SK-N-SH (cell line): ENCODE measurements around the gene HOXC10. TPM values are rescaled to one million over a fixed set of nuclear protein-coding genes. Genes with fewer than 3 reads are reported as not detected.

ENCODE experiments used
- CTCF ChIA-PET: fragments of 300-600, 350-600 bp; formaldehyde crosslinking; extraction: SDS; loops from one replicate; lab custom pipeline; 2021; lab: Yijun Ruan, JAX
- POLR2A ChIA-PET: fragments of 350-600 bp; sonication (Branson Sonifier 250); formaldehyde crosslinking; extraction: SDS; loops from one replicate; lab custom pipeline; 2020; ENCODE audit warnings: antibody characterized with exemption, inconsistent platforms; lab: Yijun Ruan, JAX
- DNase-seq: peaks from one replicate; pipeline ENCODE4 v3.0.0; 2012
- H2AFZ ChIP-seq: fragments of 200-600 bp; sonication (generic); 2 replicates; pipeline ENCODE4 v1.8.1; 2016; ENCODE audit warnings: antibody characterized with exemption, mild to moderate bottlenecking, low read depth
- H3F3A ChIP-seq: fragments of 200-600 bp; sonication (generic); replicated peaks from 2 replicates; pipeline ENCODE3; 2016; ENCODE audit warnings: antibody characterized with exemption, mild to moderate bottlenecking; ENCODE audit not compliant: insufficient read depth
- H3K27ac ChIP-seq, 2 experiments: fragments of 200-500 bp in 1 of 2; fragments of 200-600 bp in 1 of 2; sonication (Bioruptor generic) in 1 of 2; sonication (generic), shearing (Covaris generic) in 1 of 2; 2 replicates each; pipeline versions ENCODE4 v1.5.1 to v1.6.1; 2014 to 2016; ENCODE audit warnings: low read depth in 2 of 2, inconsistent platforms in 1 of 2, low read length in 1 of 2, mild to moderate bottlenecking in 1 of 2, mixed read lengths in 1 of 2
- H3K27me3 ChIP-seq: fragments of 200-600 bp; sonication (generic), shearing (Covaris generic); 2 replicates; pipeline ENCODE4 v1.6.1; 2016; ENCODE audit warnings: mixed run types; ENCODE audit not compliant: insufficient read depth
- H3K36me3 ChIP-seq, 2 experiments: fragments of 200-500 bp in 1 of 2; fragments of 200-600 bp in 1 of 2; sonication (Bioruptor generic) in 1 of 2; sonication (generic) in 1 of 2; replicated peaks in 1 of 2; 2 replicates each; pipeline versions ENCODE3 to v1.5.1; 2014 to 2016; ENCODE audit warnings: low read length in 1 of 2, mild to moderate bottlenecking in 1 of 2; ENCODE audit not compliant: insufficient read depth in 2 of 2, control insufficient read depth in 1 of 2
- H3K4me1 ChIP-seq, 2 experiments: fragments of 200-500 bp in 1 of 2; fragments of 200-600 bp in 1 of 2; sonication (Bioruptor generic) in 1 of 2; sonication (generic), shearing (Covaris generic) in 1 of 2; 2 replicates each; pipeline versions ENCODE4 v1.5.1 to v1.6.1; 2014 to 2016; ENCODE audit warnings: low read depth in 1 of 2, low read length in 1 of 2, mixed run types in 1 of 2; ENCODE audit not compliant: insufficient read depth in 2 of 2, control insufficient read depth in 1 of 2
- H3K4me2 ChIP-seq: fragments of 200-600 bp; sonication (generic), shearing (Covaris generic); 2 replicates; pipeline ENCODE4 v1.6.1; 2017; ENCODE audit warnings: mixed run types
- H3K4me3 ChIP-seq, 2 experiments: fragments of 200-500 bp in 1 of 2; fragments of 200-600 bp in 1 of 2; sonication (Bioruptor generic) in 1 of 2; sonication (generic), shearing (Covaris generic) in 1 of 2; 2 replicates each; pipeline versions ENCODE4 v1.5.1 to v1.8.1; 2014 to 2016; ENCODE audit warnings: low read depth in 2 of 2, inconsistent platforms in 1 of 2, low read length in 1 of 2, mild to moderate bottlenecking in 1 of 2, mixed read lengths in 1 of 2, moderate library complexity in 1 of 2
- H3K79me2 ChIP-seq: fragments of 200-600 bp; sonication (generic); 2 replicates; pipeline ENCODE4 v1.8.1; 2017; ENCODE audit warnings: mild to moderate bottlenecking; ENCODE audit not compliant: insufficient read depth
- H3K9ac ChIP-seq: fragments of 200-600 bp; sonication (generic); 2 replicates; pipeline ENCODE4 v1.6.1; 2017; ENCODE audit warnings: mixed run types
- H3K9me2 ChIP-seq: fragments of 200-600 bp; sonication (generic); 2 replicates; pipeline ENCODE4 v1.6.1; 2017; ENCODE audit warnings: mixed run types
- H3K9me3 ChIP-seq: fragments of 200-600 bp; sonication (generic); 2 replicates; pipeline ENCODE4 v1.6.1; 2017; ENCODE audit warnings: mixed run types, mild to moderate bottlenecking, moderate library complexity
- H4K20me1 ChIP-seq: fragments of 200-600 bp; sonication (generic); 2 replicates; pipeline ENCODE4 v1.6.1; 2017; ENCODE audit warnings: mild to moderate bottlenecking, mixed run types; ENCODE audit not compliant: insufficient read depth
- CHD2 ChIP-seq: fragments of 150-350 bp; IDR thresholded peaks from 2 replicates; pipeline ENCODE4 v1.6.1; 2018; ENCODE audit warnings: low read length; ENCODE audit not compliant: partially characterized antibody
- ELF1 ChIP-seq: IDR thresholded peaks from 2 replicates; pipeline ENCODE4 v1.4.0; 2012
- EP300 ChIP-seq, 2 experiments: IDR thresholded peaks; 2 replicates each; pipeline versions ENCODE4 v1.4.0 to v1.6.1; 2012; ENCODE audit warnings: borderline replicate concordance in 1 of 2, low read depth in 1 of 2, low read length in 1 of 2
- FOXJ3 ChIP-seq: sonication (generic); formaldehyde crosslinking; IDR thresholded peaks from 2 replicates; pipeline ENCODE4 v1.5.1; 2020; ENCODE audit warnings: mild to moderate bottlenecking, missing genetic modification reagents
- FOXM1 ChIP-seq: IDR thresholded peaks from 2 replicates; pipeline ENCODE4 v1.4.0; 2012; ENCODE audit warnings: low read depth, mild to moderate bottlenecking
- GABPA ChIP-seq: IDR thresholded peaks from 2 replicates; pipeline ENCODE4 v1.4.0; 2012; ENCODE audit warnings: low read depth, mild to moderate bottlenecking
- GATA2 ChIP-seq: sonication (generic); formaldehyde crosslinking; IDR thresholded peaks from 2 replicates; pipeline ENCODE4 v1.5.0; 2020; ENCODE audit warnings: mild to moderate bottlenecking, missing genetic modification reagents
- JUND ChIP-seq: IDR thresholded peaks from 2 replicates; pipeline ENCODE4 v1.4.0; 2012
- MEF2A ChIP-seq: IDR thresholded peaks from 2 replicates; pipeline ENCODE4 v1.4.0; 2012; ENCODE audit warnings: low read depth, borderline replicate concordance
- MXI1 ChIP-seq: IDR thresholded peaks from 2 replicates; pipeline ENCODE4 v1.6.1; 2012; ENCODE audit warnings: mild to moderate bottlenecking, low read depth, low read length, improper control_type of control experiment
- NRF1 ChIP-seq: IDR thresholded peaks from 2 replicates; pipeline ENCODE4 v1.6.1; 2012; ENCODE audit warnings: low read depth, mild to moderate bottlenecking, low read length
- POLR2AphosphoS5 ChIP-seq: IDR thresholded peaks from 2 replicates; pipeline ENCODE4 v1.6.1; 2012; ENCODE audit warnings: low read depth, low read length
- RAD21 ChIP-seq: IDR thresholded peaks from 2 replicates; pipeline ENCODE4 v1.6.1; 2012; ENCODE audit warnings: mild to moderate bottlenecking, low read length
- RCOR1 ChIP-seq: fragments of 150-350 bp; IDR thresholded peaks from 2 replicates; pipeline ENCODE4 v1.6.1; 2017; ENCODE audit warnings: antibody characterized with exemption, low read length
- RFX5 ChIP-seq: IDR thresholded peaks from 2 replicates; pipeline ENCODE4 v1.6.1; 2012; ENCODE audit warnings: mild to moderate bottlenecking, improper control_type of control experiment, low read length
- RXRA ChIP-seq: IDR thresholded peaks from 2 replicates; pipeline ENCODE4 v1.4.0; 2012; ENCODE audit warnings: low read depth, mild to moderate bottlenecking, borderline replicate concordance
- SIN3A ChIP-seq: IDR thresholded peaks from 2 replicates; pipeline ENCODE4 v1.6.1; 2012; ENCODE audit warnings: low read depth, mild to moderate bottlenecking, low read length, moderate library complexity, borderline replicate concordance
- SMC3 ChIP-seq: IDR thresholded peaks from 2 replicates; pipeline ENCODE4 v1.6.1; 2012; ENCODE audit warnings: low read depth, low read length, improper control_type of control experiment
- TAF1 ChIP-seq: IDR thresholded peaks from 2 replicates; pipeline ENCODE4 v1.6.1; 2012; ENCODE audit warnings: low read depth, mild to moderate bottlenecking, low read length, moderate library complexity, borderline replicate concordance
- TCF12 ChIP-seq: IDR thresholded peaks from 2 replicates; pipeline ENCODE4 v1.4.0; 2012
- YY1 ChIP-seq: IDR thresholded peaks from 2 replicates; pipeline ENCODE4 v1.4.0; 2012; ENCODE audit warnings: low read depth, mild to moderate bottlenecking
- WGBS: methylation state at CpG from one replicate; pipeline ENCODE4 v1.1.6; 2017; ENCODE audit warnings: low lambda C conversion rate; 5-methylcytosine and 5-hydroxymethylcytosine counted together
- polyA plus RNA-seq, 3 experiments: library from polyadenylated mRNA; depleted of rRNA; stranded (reverse); fragments of >200 nt; gene quantifications; 2 replicates each; pipeline ENCODE4 v1.2.3, GENCODE V29; 2012
- TF ChIP-seq, protein P1 (sequence below): IDR thresholded peaks from 2 replicates; pipeline ENCODE4 v1.6.1; 2012; ENCODE audit warnings: mild to moderate bottlenecking, low read depth, low read length, moderate library complexity
- TF ChIP-seq, protein P2 (sequence below): fragments of 200-600 bp; sonication (generic); IDR thresholded peaks from 2 replicates; pipeline ENCODE4 v1.6.1; 2017; ENCODE audit warnings: antibody characterized with exemption, mild to moderate bottlenecking, moderate library complexity
- TF ChIP-seq, protein P3 (sequence below): fragments of 150-350 bp; IDR thresholded peaks from 2 replicates; pipeline ENCODE4 v1.6.1; 2016; ENCODE audit warnings: mild to moderate bottlenecking, low read depth, low read length
- TF ChIP-seq, protein P4 (sequence below): IDR thresholded peaks from 2 replicates; pipeline ENCODE4; 2012
- TF ChIP-seq, protein P5 (sequence below): fragments of 150-350 bp; IDR thresholded peaks from 2 replicates; pipeline ENCODE4 v1.6.1; 2017; ENCODE audit warnings: antibody characterized with exemption, low read length, low read depth, borderline replicate concordance

The HOXC10 gene
- polyA plus RNA-seq, 1 of the 3 experiments (the other 2 are of a cell fraction): 0.03 TPM

DNA sequence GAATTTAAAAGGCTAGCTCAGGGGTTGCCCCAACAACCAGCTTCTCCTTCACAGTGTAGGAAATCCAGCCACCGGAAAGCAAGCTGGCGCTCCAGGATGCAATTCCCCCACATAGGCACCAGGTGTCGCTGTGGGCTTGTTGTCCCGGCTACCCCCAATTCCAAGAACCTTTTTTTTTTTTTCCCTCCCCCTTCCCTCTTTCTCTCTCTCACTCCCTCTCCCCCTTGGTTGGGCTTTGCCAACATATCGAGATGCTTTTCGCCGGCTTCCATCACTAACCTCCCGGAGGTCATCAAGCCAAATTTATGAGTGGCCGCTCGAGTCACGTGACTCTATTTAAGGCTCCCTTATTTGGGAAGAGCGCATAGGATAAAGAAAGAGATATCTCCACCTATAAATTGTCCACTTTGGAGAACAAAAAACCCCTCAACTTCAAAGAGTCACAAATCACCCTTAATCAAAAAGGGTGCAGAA, 47.7 kb downstream of the HOXC10 start, which contains the start of gene HOXC5:
HOXC5 (plus strand) TSS at position 424 of the 474 bp plus-strand sequence. CDS start 73 bp downstream, outside the sequence.
- DNase-seq: peak; percentile 93
- peak within 1 kb of the TSS; percentile 81 for H2AFZ ChIP-seq
- whole genome bisulfite sequencing: 4% methylated on average over 12 of the region's 12 CpGs
- POLR2A ChIA-PET: interaction anchor here (0.5 to 2.2 kb wide), 12 partner anchors 15 to 248 kb away, joined by 3 to 18 read pairs (median 4); partner anchors contain the start of genes CBX5, HNRNPA1, HOXC4 and SMUG1
- H3K4me2 ChIP-seq: peak within 1 kb of the TSS; percentile 74
- no peaks in the 10 kb centered on the region for H3K79me2 ChIP-seq
- no peaks in the 10 kb centered on the region for H3K36me3 ChIP-seq
- CTCF ChIA-PET: interaction anchor here (0.6 to 23.2 kb wide), 38 partner anchors 8 to 355 kb away, joined by 3 to 548 read pairs (median 6); partner anchors contain the start of genes HOXC10, HOXC4, HOXC8 and HOXC9
- no peaks in the 10 kb centered on the region for H3K27me3 ChIP-seq
- H3K4me3 ChIP-seq: peak within 1 kb of the TSS; percentile 52 to 60
- H4K20me1 ChIP-seq: no peaks in the 10 kb centered on the region
- peaks cover 8% of the 10 kb centered on the region for H3F3A ChIP-seq
- peaks cover 0 to 41% of the 10 kb centered on the region in 2 experiments; a peak in 1 of 4 replicates for H3K4me1 ChIP-seq
- no peaks in the 10 kb centered on the region for H3K9me2 ChIP-seq
- H3K27ac ChIP-seq: peak within 1 kb of the TSS in 1 of 2 experiments; percentile 93; a peak in 3 of 4 replicates
- no peaks in the 10 kb centered on the region for H3K9me3 ChIP-seq
- H3K9ac ChIP-seq: peak within 1 kb of the TSS; percentile 55; the same call in 1 of the 2 replicates
- TF ChIP-seq SMC3: peak; percentile 98
- TF ChIP-seq, protein P1, sequence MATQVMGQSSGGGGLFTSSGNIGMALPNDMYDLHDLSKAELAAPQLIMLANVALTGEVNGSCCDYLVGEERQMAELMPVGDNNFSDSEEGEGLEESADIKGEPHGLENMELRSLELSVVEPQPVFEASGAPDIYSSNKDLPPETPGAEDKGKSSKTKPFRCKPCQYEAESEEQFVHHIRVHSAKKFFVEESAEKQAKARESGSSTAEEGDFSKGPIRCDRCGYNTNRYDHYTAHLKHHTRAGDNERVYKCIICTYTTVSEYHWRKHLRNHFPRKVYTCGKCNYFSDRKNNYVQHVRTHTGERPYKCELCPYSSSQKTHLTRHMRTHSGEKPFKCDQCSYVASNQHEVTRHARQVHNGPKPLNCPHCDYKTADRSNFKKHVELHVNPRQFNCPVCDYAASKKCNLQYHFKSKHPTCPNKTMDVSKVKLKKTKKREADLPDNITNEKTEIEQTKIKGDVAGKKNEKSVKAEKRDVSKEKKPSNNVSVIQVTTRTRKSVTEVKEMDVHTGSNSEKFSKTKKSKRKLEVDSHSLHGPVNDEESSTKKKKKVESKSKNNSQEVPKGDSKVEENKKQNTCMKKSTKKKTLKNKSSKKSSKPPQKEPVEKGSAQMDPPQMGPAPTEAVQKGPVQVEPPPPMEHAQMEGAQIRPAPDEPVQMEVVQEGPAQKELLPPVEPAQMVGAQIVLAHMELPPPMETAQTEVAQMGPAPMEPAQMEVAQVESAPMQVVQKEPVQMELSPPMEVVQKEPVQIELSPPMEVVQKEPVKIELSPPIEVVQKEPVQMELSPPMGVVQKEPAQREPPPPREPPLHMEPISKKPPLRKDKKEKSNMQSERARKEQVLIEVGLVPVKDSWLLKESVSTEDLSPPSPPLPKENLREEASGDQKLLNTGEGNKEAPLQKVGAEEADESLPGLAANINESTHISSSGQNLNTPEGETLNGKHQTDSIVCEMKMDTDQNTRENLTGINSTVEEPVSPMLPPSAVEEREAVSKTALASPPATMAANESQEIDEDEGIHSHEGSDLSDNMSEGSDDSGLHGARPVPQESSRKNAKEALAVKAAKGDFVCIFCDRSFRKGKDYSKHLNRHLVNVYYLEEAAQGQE: no peak
- peak; percentile 99 for TF ChIP-seq RAD21
- no peak for TF ChIP-seq ELF1
- TF ChIP-seq YY1: no peak
- TF ChIP-seq, protein P2, sequence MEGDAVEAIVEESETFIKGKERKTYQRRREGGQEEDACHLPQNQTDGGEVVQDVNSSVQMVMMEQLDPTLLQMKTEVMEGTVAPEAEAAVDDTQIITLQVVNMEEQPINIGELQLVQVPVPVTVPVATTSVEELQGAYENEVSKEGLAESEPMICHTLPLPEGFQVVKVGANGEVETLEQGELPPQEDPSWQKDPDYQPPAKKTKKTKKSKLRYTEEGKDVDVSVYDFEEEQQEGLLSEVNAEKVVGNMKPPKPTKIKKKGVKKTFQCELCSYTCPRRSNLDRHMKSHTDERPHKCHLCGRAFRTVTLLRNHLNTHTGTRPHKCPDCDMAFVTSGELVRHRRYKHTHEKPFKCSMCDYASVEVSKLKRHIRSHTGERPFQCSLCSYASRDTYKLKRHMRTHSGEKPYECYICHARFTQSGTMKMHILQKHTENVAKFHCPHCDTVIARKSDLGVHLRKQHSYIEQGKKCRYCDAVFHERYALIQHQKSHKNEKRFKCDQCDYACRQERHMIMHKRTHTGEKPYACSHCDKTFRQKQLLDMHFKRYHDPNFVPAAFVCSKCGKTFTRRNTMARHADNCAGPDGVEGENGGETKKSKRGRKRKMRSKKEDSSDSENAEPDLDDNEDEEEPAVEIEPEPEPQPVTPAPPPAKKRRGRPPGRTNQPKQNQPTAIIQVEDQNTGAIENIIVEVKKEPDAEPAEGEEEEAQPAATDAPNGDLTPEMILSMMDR: peak; percentile 94
- TF ChIP-seq SIN3A: peak; percentile 60; the same call in 1 of the 2 replicates
- no peak for TF ChIP-seq GABPA
- TF ChIP-seq CHD2: peak; percentile 79
- TF ChIP-seq JUND: no peak
- TF ChIP-seq MEF2A: no peak
- no peak for TF ChIP-seq RXRA
- no peak for TF ChIP-seq TCF12
- peak; percentile 38; the same call in 1 of the 2 replicates for TF ChIP-seq RCOR1
- TF ChIP-seq GATA2 (CRISPR knock-in tag): no peak
- 0 out of 2 replicates have a peak, but pooled peaks have one; percentile 27 for TF ChIP-seq NRF1
- TF ChIP-seq, protein P3, sequence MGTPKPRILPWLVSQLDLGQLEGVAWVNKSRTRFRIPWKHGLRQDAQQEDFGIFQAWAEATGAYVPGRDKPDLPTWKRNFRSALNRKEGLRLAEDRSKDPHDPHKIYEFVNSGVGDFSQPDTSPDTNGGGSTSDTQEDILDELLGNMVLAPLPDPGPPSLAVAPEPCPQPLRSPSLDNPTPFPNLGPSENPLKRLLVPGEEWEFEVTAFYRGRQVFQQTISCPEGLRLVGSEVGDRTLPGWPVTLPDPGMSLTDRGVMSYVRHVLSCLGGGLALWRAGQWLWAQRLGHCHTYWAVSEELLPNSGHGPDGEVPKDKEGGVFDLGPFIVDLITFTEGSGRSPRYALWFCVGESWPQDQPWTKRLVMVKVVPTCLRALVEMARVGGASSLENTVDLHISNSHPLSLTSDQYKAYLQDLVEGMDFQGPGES: no peak
- TF ChIP-seq FOXJ3 (CRISPR knock-in tag): no peak
- TF ChIP-seq, protein P4, sequence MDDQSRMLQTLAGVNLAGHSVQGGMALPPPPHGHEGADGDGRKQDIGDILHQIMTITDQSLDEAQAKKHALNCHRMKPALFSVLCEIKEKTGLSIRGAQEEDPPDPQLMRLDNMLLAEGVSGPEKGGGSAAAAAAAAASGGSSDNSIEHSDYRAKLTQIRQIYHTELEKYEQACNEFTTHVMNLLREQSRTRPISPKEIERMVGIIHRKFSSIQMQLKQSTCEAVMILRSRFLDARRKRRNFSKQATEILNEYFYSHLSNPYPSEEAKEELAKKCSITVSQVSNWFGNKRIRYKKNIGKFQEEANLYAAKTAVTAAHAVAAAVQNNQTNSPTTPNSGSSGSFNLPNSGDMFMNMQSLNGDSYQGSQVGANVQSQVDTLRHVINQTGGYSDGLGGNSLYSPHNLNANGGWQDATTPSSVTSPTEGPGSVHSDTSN: no peak
- 0 out of 4 replicates have a peak, but pooled peaks of 1 of the 2 experiments have one; percentile 32 for TF ChIP-seq EP300 (IDR thresholded peaks at IDR 0.05; ENCODE audit: borderline replicate concordance in 1 of 2, low read depth in 1 of 2, low read length in 1 of 2)
- peak; percentile 57; the same call in 1 of the 2 replicates for TF ChIP-seq RFX5
- no peak for TF ChIP-seq POLR2AphosphoS5
- TF ChIP-seq, protein P5, sequence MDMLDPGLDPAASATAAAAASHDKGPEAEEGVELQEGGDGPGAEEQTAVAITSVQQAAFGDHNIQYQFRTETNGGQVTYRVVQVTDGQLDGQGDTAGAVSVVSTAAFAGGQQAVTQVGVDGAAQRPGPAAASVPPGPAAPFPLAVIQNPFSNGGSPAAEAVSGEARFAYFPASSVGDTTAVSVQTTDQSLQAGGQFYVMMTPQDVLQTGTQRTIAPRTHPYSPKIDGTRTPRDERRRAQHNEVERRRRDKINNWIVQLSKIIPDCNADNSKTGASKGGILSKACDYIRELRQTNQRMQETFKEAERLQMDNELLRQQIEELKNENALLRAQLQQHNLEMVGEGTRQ: peak; percentile 37; the same call in 1 of the 2 replicates
- TF ChIP-seq TAF1: peak; percentile 38; the same call in 1 of the 2 replicates
- TF ChIP-seq FOXM1: no peak
- peak; percentile 49; the same call in 1 of the 2 replicates for TF ChIP-seq MXI1
